ENCODE data around the gene GPS1.

Gene GPS1

GRCh38 chr17:82025401-82026107 is 26.1 kb upstream of the GPS1 start:
- TF ChIP-seq, protein P1, sequence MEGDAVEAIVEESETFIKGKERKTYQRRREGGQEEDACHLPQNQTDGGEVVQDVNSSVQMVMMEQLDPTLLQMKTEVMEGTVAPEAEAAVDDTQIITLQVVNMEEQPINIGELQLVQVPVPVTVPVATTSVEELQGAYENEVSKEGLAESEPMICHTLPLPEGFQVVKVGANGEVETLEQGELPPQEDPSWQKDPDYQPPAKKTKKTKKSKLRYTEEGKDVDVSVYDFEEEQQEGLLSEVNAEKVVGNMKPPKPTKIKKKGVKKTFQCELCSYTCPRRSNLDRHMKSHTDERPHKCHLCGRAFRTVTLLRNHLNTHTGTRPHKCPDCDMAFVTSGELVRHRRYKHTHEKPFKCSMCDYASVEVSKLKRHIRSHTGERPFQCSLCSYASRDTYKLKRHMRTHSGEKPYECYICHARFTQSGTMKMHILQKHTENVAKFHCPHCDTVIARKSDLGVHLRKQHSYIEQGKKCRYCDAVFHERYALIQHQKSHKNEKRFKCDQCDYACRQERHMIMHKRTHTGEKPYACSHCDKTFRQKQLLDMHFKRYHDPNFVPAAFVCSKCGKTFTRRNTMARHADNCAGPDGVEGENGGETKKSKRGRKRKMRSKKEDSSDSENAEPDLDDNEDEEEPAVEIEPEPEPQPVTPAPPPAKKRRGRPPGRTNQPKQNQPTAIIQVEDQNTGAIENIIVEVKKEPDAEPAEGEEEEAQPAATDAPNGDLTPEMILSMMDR (conservative IDR thresholded peaks at IDR 0.05; ENCODE audit: low read depth) = no peak
- DNase-seq (ENCODE audit: low spot score) = no peak
- ChIA-PET POLR2A (ENCODE audit: low non-redundant PET) (interaction anchor here (0.5 kb wide), 1 partner anchor 95 kb away, joined by 3 read pairs; no protein-coding TSS in a partner anchor), CTCF (interaction anchor here (0.6 to 1.3 kb wide), 3 partner anchors 33 to 271 kb away, joined by 3 to 4 read pairs (median 4); no protein-coding TSS in a partner anchor)
- H3K27ac ChIP-seq = peak overlapping the region; percentile 70

DNA sequence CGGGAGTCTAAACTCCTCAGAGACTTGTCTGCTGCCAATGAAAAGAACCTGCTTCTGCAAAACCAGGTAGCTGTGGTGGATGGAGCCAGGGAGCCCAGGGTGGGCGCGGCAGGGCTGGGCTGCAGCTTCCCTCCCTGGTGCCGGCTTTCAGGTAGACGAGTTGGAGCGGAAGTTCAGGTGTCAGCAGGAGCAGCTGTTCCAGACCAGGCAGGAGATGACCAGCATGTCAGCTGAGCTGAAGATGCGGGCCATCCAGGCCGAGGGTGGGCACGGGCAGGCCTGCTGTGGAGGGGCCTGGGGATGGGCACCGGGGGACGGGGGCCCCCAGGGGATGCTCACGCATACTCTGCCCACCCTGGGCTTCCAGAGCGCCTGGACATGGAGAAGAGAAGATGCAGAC is 23.5 kb upstream of the GPS1 start:
- no peak overlapping the region for H3K27ac ChIP-seq
- ChIA-PET POLR2A (ENCODE audit: low non-redundant PET) (interaction anchor here (0.7 kb wide), 1 partner anchor 12 kb away, joined by 3 read pairs; no protein-coding TSS in a partner anchor), CTCF (interaction anchor here (0.7 kb wide), 1 partner anchor 27 kb away, joined by 3 read pairs; no protein-coding TSS in a partner anchor)
- DNase-seq (ENCODE audit: low spot score) = no peak
- TF ChIP-seq, protein P1 (conservative IDR thresholded peaks at IDR 0.05; ENCODE audit: low read depth) = no peak

- ChIA-PET POLR2A (ENCODE audit: low non-redundant PET) (no interaction called here), CTCF (interaction anchor here (0.7 to 3.1 kb wide), 4 partner anchors 9 to 126 kb away, joined by 3 to 24 read pairs (median 10); partner anchors contain the start of gene DCXR)
- H3K27ac ChIP-seq = no peak overlapping the region
- TF ChIP-seq, protein P1 (conservative IDR thresholded peaks at IDR 0.05; ENCODE audit: low read depth) = no peak
- no peak for DNase-seq (ENCODE audit: low spot score)
Observed at GRCh38 chr17:82028966-82029365, 22.7 kb upstream of the GPS1 start.

- H3K27ac ChIP-seq = peak overlapping the region; percentile 82; the same call in 1 of the 2 replicates
- TF ChIP-seq, protein P1 (conservative IDR thresholded peaks at IDR 0.05; ENCODE audit: low read depth) = no peak
- no peak for DNase-seq (ENCODE audit: low spot score)
- ChIA-PET CTCF (interaction anchor here (0.5 to 3.1 kb wide), 7 partner anchors 8 to 136 kb away, joined by 3 to 24 read pairs (median 5); partner anchors contain the start of genes CENPX and DCXR), POLR2A (ENCODE audit: low non-redundant PET) (interaction anchor here (0.6 kb wide), 1 partner anchor 11 kb away, joined by 9 read pairs; no protein-coding TSS in a partner anchor)
Observed at GRCh38 chr17:82029391-82029790, 22.3 kb upstream of the GPS1 start.

DNA sequence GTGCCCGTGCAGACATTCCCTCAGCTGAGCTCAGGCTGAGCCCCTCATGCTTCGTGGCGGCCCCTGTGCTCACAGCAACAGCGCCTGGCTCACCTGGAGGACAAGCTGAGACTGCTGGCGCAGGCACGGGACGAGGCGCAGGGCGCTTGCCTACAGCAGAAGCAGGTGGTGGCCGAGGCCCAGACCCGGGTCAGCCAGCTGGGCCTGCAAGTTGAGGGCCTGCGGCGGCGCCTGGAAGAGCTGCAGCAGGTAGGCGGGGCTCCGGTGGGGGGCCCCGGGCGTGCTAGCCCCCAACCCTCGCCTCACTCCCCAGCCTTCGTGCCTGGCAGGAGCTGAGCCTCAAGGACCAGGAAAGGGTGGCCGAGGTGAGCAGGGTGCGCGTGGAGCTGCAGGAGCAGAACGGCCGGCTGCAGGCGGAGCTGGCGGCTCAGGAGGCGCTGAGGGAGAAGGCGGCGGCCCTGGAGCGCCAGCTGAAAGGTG is 21.7 kb upstream of the GPS1 start:
- TF ChIP-seq, protein P1 (conservative IDR thresholded peaks at IDR 0.05; ENCODE audit: low read depth) = no peak
- no peak for DNase-seq (ENCODE audit: low spot score)
- POLR2A ChIA-PET (ENCODE audit: low non-redundant PET) = interaction anchor here (0.6 kb wide), 1 partner anchor 10 kb away, joined by 9 read pairs; no protein-coding TSS in a partner anchor
- CTCF ChIA-PET = interaction anchor here (0.5 to 3.1 kb wide), 22 partner anchors 9 to 216 kb away, joined by 3 to 24 read pairs (median 4); partner anchors contain the start of genes CENPX, FASN and PYCR1
- peak overlapping the region; percentile 82 for H3K27ac ChIP-seq

All from RWPE1 (cell line).